Liver (tissue), 3 donors: Measurements from ENCODE around the gene SELENOV.
"Not testable (repeated sequence)": the region's sequence is repeated elsewhere in the genome, so short reads cannot be mapped to it uniquely, and the experiment has no call there.

ENCODE experiments used
- ATF3 ChIP-seq: IDR thresholded peaks from 2 replicates; pipeline ENCODE4 v1.6.1; 2016; ENCODE audit warnings: antibody characterized with exemption
- EGR1 ChIP-seq, 2 donors: IDR thresholded peaks; 2 replicates each; pipeline ENCODE4 v1.6.1; 2016 to 2018; ENCODE audit warnings: antibody characterized with exemption in 2 of 2, low read depth in 2 of 2
- FOXA2 ChIP-seq: IDR thresholded peaks from 2 replicates; pipeline ENCODE4 v1.6.1; 2016; ENCODE audit warnings: antibody characterized with exemption
- JUND ChIP-seq, 2 donors: IDR thresholded peaks; 2 replicates each; pipeline ENCODE4 v1.6.1; 2016; ENCODE audit warnings: antibody characterized with exemption in 2 of 2
- NR2F2 ChIP-seq: IDR thresholded peaks from 2 replicates; pipeline ENCODE4 v1.6.1; 2016; ENCODE audit warnings: antibody characterized with exemption
- RAD21 ChIP-seq, 2 donors: IDR thresholded peaks; 2 replicates each; pipeline ENCODE4 v1.6.1; 2016; ENCODE audit warnings: antibody characterized with exemption in 2 of 2, mild to moderate bottlenecking in 2 of 2
- RXRA ChIP-seq, 2 donors: IDR thresholded peaks; 2 replicates each; pipeline ENCODE4 v1.6.1; 2017 to 2018; ENCODE audit warnings: antibody characterized with exemption in 2 of 2, mild to moderate bottlenecking in 1 of 2
- SP1 ChIP-seq: IDR thresholded peaks from 2 replicates; pipeline ENCODE4 v1.6.1; 2018; ENCODE audit warnings: antibody characterized with exemption, mild to moderate bottlenecking
- TAF1 ChIP-seq: conservative IDR thresholded peaks from 2 replicates; pipeline ENCODE4 v1.6.1; 2016; ENCODE audit warnings: antibody characterized with exemption, mild to moderate bottlenecking
- TF ChIP-seq, protein P1 (sequence below): fragments of 150-350 bp; IDR thresholded peaks from 2 replicates; pipeline ENCODE4 v1.5.1; 2017; ENCODE audit warnings: improper control_type of control experiment, low read depth, low read length; ENCODE audit not compliant: missing input control
- TF ChIP-seq, protein P2 (sequence below): IDR thresholded peaks from 2 replicates; pipeline ENCODE4 v1.6.1; 2016; ENCODE audit warnings: antibody characterized with exemption
- TF ChIP-seq, protein P3 (sequence below): IDR thresholded peaks from 2 replicates; pipeline ENCODE4 v1.6.1; 2016; ENCODE audit warnings: antibody characterized with exemption, mild to moderate bottlenecking
- donor health status: healthy.
- donor health status: healthy.

GRCh38 chr19:39479319-39479801 lies 35.6 kb upstream of the SELENOV start:
- not testable (repeated sequence) for TF ChIP-seq SP1; FOXA2; EGR1 (IDR thresholded peaks at IDR 0.05; ENCODE audit: low read depth in 2 of 2); RAD21 (IDR thresholded peaks at IDR 0.05); RXRA (IDR thresholded peaks at IDR 0.05); NR2F2; ATF3; JUND (IDR thresholded peaks at IDR 0.05); TAF1
- TF ChIP-seq, protein P1, sequence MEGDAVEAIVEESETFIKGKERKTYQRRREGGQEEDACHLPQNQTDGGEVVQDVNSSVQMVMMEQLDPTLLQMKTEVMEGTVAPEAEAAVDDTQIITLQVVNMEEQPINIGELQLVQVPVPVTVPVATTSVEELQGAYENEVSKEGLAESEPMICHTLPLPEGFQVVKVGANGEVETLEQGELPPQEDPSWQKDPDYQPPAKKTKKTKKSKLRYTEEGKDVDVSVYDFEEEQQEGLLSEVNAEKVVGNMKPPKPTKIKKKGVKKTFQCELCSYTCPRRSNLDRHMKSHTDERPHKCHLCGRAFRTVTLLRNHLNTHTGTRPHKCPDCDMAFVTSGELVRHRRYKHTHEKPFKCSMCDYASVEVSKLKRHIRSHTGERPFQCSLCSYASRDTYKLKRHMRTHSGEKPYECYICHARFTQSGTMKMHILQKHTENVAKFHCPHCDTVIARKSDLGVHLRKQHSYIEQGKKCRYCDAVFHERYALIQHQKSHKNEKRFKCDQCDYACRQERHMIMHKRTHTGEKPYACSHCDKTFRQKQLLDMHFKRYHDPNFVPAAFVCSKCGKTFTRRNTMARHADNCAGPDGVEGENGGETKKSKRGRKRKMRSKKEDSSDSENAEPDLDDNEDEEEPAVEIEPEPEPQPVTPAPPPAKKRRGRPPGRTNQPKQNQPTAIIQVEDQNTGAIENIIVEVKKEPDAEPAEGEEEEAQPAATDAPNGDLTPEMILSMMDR: not testable (repeated sequence)
- TF ChIP-seq, protein P2, sequence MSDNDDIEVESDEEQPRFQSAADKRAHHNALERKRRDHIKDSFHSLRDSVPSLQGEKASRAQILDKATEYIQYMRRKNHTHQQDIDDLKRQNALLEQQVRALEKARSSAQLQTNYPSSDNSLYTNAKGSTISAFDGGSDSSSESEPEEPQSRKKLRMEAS: not testable (repeated sequence)
- TF ChIP-seq, protein P3, sequence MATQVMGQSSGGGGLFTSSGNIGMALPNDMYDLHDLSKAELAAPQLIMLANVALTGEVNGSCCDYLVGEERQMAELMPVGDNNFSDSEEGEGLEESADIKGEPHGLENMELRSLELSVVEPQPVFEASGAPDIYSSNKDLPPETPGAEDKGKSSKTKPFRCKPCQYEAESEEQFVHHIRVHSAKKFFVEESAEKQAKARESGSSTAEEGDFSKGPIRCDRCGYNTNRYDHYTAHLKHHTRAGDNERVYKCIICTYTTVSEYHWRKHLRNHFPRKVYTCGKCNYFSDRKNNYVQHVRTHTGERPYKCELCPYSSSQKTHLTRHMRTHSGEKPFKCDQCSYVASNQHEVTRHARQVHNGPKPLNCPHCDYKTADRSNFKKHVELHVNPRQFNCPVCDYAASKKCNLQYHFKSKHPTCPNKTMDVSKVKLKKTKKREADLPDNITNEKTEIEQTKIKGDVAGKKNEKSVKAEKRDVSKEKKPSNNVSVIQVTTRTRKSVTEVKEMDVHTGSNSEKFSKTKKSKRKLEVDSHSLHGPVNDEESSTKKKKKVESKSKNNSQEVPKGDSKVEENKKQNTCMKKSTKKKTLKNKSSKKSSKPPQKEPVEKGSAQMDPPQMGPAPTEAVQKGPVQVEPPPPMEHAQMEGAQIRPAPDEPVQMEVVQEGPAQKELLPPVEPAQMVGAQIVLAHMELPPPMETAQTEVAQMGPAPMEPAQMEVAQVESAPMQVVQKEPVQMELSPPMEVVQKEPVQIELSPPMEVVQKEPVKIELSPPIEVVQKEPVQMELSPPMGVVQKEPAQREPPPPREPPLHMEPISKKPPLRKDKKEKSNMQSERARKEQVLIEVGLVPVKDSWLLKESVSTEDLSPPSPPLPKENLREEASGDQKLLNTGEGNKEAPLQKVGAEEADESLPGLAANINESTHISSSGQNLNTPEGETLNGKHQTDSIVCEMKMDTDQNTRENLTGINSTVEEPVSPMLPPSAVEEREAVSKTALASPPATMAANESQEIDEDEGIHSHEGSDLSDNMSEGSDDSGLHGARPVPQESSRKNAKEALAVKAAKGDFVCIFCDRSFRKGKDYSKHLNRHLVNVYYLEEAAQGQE: not testable (repeated sequence)
